Adrenal gland (tissue), 12 donors: ENCODE measurements around the gene ZNF683. TPM values are rescaled to one million over a fixed set of nuclear protein-coding genes. Genes with fewer than 3 reads are reported as not detected.

Experiments used
- DNase-seq, 7 donors: peaks; one replicate each; pipeline ENCODE4 v3.0.0-alpha.2; 2019 to 2020
- H3K27ac ChIP-seq, 5 donors: fragments of 200-600 bp; sonication (generic) in 4 of 5; 1 replicate in 3 of 5; 2 replicates in 2 of 5; pipeline versions ENCODE4 v1.5.1 to v1.8.0; 2016 to 2020; ENCODE audit warnings: mild to moderate bottlenecking in 1 of 5
- H3K27me3 ChIP-seq: fragments of 200-600 bp; 2 replicates; pipeline ENCODE4 v1.8.0; 2021
- H3K36me3 ChIP-seq, 2 donors: fragments of 200-600 bp; replicated peaks in 1 of 2; 1 replicate in 1 of 2; 2 replicates in 1 of 2; pipeline versions ENCODE4 v1.5.1 to v1.8.0; 2018 to 2022
- H3K4me1 ChIP-seq, 2 donors: fragments of 200-600 bp; replicated peaks in 1 of 2; 1 replicate in 1 of 2; 2 replicates in 1 of 2; pipeline versions ENCODE4 v1.5.1 to v1.8.0; 2018 to 2021
- H3K4me3 ChIP-seq, 4 donors: fragments of 200-600 bp; sonication (generic) in 3 of 4; one replicate each; pipeline ENCODE4 v1.5.1; 2016 to 2018
- H3K9me3 ChIP-seq, 3 donors: fragments of 200-600 bp; sonication (generic) in 1 of 3; replicated peaks in 1 of 3; 1 replicate in 2 of 3; 2 replicates in 1 of 3; pipeline versions ENCODE4 v1.5.1 to v1.8.0; 2016 to 2021
- CTCF ChIP-seq, 6 experiments: fragments of 450-650 bp in 4 of 6; fragments of 200-600 bp in 2 of 6; sonication (generic) in 1 of 6; IDR thresholded peaks; 1 replicate in 5 of 6; 2 replicates in 1 of 6; pipeline versions ENCODE4 v1.5.1 to v1.8.0; 2016 to 2021; ENCODE audit warnings: antibody characterized with exemption in 6 of 6, mild to moderate bottlenecking in 2 of 6, moderate library complexity in 1 of 6
- POLR2A ChIP-seq, 2 donors: fragments of 450-650 bp; IDR thresholded peaks; one replicate each; pipeline ENCODE4 v1.6.1; 2017; ENCODE audit warnings: antibody characterized with exemption in 2 of 2, mild to moderate bottlenecking in 2 of 2, moderate library complexity in 1 of 2
- WGBS, 4 donors: extraction: QIAGEN DNeasy Blood & Tissue Kit in 2 of 4; methylation state at CpG; one replicate each; pipeline versions ENCODE4 v1.1.5 to v1.1.7; 2013 to 2017; 5-methylcytosine and 5-hydroxymethylcytosine counted together
- intact Hi-C, 2 donors: fragments of 100-400 bp; cut with DNase I; formaldehyde crosslinking; loops; one replicate each; pipeline versions ENCODE4 v1.14.1 to v1.15.0; 2022 to 2023
- polyA plus RNA-seq, 3 donors: library from polyadenylated mRNA; stranded (reverse); fragments of 200-250 nt in 2 of 3; fragments of 350-450 nt in 1 of 3; fragmentation: Illumina TruSeq in 1 of 3; extraction: RNeasy Lipid Tissue Mini Kit (QIAGEN cat#74804) in 1 of 3; gene quantifications; one replicate each; pipeline ENCODE4 v1.2.3, GENCODE V29; 2013 to 2014
- total RNA-seq, 9 donors: library from RNA; depleted of rRNA in 4 of 9; stranded (reverse); fragments of >200 nt in 4 of 9; fragments of 120-200 nt in 1 of 9; fragmentation: NEBNext Ultra II Directional in 1 of 9; extraction: Animal tissue kit (Norgen Biotek cat#: 25700) in 1 of 9; gene quantifications; one replicate each; pipeline versions ENCODE4 v1.1.0 to v1.2.4, GENCODE V29; 2013 to 2023
- donor health status: healthy with polysubstance abuse.
- donor health status: Bipolar disorder and iron deficiency.
- donor health status: DM: yes; HTN: yes; CAD: no.
- donor health status: DM: no; HTN: no; CAD: no.
- donor health status: DM: no; HTN: no; CAD: no.
- donor health status: DM: yes; HTN: yes; CAD: no.

ZNF683 gene
- total and polyA plus RNA-seq, 12 donors = 0.20 to 0.25 (median 0.24) TPM; not detected in 9

DNA sequence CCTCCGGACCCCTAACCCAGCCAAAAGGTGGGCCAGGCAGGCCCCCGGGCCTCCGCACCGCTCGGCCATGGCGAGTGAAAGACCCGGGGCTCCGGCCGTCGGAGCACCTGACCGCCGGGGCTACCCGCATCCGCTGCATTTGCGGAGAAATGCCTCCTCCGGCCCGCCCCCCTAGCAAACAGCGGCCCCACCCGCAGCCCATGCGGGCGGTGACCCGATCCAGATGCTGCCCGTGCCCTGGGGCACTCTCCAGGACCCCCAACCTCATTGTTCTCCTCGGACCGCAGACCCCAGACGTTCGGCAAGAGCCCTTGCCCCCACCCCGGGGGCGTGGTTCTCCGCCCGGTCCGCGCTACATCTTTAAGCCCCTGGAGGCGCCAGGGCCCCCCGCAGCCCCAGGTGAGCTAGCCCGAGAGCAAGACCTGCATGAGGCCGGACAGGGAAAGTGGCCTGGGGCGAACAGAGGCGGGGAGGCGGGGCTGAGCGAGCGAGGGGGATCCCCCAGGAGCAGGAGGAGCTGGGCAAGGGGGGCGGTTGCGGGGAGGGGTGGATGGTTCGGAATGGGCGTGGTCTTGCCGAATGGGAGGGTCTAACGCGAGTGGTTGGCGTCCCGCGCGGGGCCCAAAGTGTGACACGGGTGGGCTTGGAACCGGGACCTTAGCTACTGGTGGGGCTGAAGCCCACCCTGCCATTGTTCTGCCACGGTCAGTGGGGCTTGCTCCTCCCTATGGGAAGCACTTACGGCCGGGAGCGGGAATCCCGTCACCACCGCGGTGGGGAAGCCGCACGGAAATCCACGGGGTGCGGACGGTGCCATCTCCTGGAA, 12.4 kb downstream of the ZNF683 start:
- H3K27ac ChIP-seq = no peak overlapping the region
- peaks cover 48% of the 10 kb centered on the region for H3K27me3 ChIP-seq
- peak overlapping the region in 1 of 4 donors; percentile 32 for H3K4me3 ChIP-seq
- TF ChIP-seq CTCF (IDR thresholded peaks at IDR 0.05) (no peak), POLR2A (IDR thresholded peaks at IDR 0.05) (no peak)
- WGBS, 4 donors = 5 to 9% (median 7%) methylated on average over 22 to 67 of the region's 67 CpGs
- no peaks in the 10 kb centered on the region for H3K4me1 ChIP-seq
- H3K36me3 ChIP-seq = no peaks in the 10 kb centered on the region
- intact Hi-C loops = no loop called here
- no peaks in the 10 kb centered on the region for H3K9me3 ChIP-seq
- DNase-seq = no peak

DNA sequence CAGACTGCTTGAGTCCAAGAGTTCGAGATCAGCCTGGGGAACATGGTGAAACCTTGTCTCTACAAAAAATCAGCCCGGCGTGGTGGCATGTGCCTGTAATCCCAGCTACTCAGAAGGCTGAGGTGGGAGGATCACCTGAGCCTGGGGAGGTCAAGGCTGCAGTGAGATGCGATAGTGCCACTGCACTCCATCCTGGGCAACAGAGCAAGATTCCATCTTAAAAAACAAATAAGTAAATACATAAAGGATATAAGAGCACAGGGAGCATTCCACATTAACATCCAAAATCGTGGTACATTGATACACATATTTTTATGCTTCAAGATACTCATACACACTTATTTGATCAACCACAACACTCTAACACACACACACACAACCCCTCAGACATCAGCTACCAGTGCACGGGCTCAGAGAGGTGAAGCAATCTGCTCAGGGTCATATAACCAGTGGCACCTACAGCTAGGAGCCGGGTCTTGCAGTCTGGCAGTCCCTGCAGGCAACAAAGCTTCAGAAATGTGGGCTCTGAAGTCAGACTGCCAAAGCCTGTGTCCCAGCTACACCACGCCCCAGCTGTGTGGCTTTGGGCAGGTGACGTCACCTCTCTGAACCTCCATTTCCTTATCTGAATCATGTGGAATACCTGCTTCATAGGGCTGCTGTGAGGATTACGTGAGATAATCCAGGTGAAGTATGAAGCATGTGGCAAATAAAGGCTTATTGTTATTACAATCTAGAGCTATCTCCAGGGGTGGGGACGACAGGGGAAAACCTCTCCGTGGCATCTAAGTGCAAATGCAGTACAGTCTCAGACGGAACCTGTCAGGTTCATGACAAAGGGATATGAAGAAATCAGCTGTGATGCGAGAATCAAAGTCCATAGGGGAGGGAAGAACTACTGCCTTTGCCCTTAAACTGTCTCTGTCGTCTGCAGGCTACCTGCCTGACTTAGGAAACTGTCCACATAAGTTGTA, 13.9 kb downstream of the ZNF683 start:
- Histone ChIP-seq H3K4me3 (no peak overlapping the region), H3K36me3 (no peaks in the 10 kb centered on the region), H3K9me3 (no peaks in the 10 kb centered on the region), H3K4me1 (no peaks in the 10 kb centered on the region), H3K27ac (no peak overlapping the region), H3K27me3 (peaks cover 52% of the 10 kb centered on the region)
- no peak for DNase-seq
- 52 to 60% (median 55%) methylated on average over 14 to 15 of the region's 15 CpGs for WGBS, 4 donors
- no peak for TF ChIP-seq CTCF (IDR thresholded peaks at IDR 0.05)
- TF ChIP-seq POLR2A (IDR thresholded peaks at IDR 0.05) = no peak
- intact Hi-C loops = no loop called here

- intact Hi-C loops = no loop called here
- Histone ChIP-seq H3K27me3 (peaks cover 39% of the 10 kb centered on the region), H3K36me3 (no peaks in the 10 kb centered on the region), H3K9me3 (no peaks in the 10 kb centered on the region), H3K27ac (no peak overlapping the region), H3K4me3 (no peak overlapping the region), H3K4me1 (no peaks in the 10 kb centered on the region)
- TF ChIP-seq CTCF (IDR thresholded peaks at IDR 0.05) = no peak
- WGBS, 4 donors = 73 to 88% (median 77%) methylated on average over 5 to 10 of the region's 10 CpGs
- no peak for DNase-seq
These were observed 15.4 kb downstream of the ZNF683 start for GRCh38 chr1:26357121-26357602.

GRCh38 chr1:26356106-26356505, 16.4 kb downstream of the ZNF683 start:
- intact Hi-C loops = no loop called here

More at GRCh38 chr1:26356106-26356505, 16.4 kb downstream of the ZNF683 start:
- H3K27ac ChIP-seq = no peak overlapping the region
- peaks cover 29% of the 10 kb centered on the region for H3K27me3 ChIP-seq
- no peaks in the 10 kb centered on the region for H3K9me3 ChIP-seq
- TF ChIP-seq POLR2A (IDR thresholded peaks at IDR 0.05) = no peak
- no peak for TF ChIP-seq CTCF (IDR thresholded peaks at IDR 0.05)
- no peak overlapping the region for H3K4me3 ChIP-seq
- no peaks in the 10 kb centered on the region for H3K4me1 ChIP-seq
- no peak for DNase-seq
- no peaks in the 10 kb centered on the region for H3K36me3 ChIP-seq
- 83 to 88% (median 86%) methylated on average over 3 to 5 of the region's 5 CpGs for WGBS, 4 donors
